Activated naive CD4-positive, alpha-beta T cell treated with anti-CD3 and anti-CD28 coated beads, Interleukin-2, amount 50 U/mL, for 24 hours (primary cell): ENCODE data around the gene TNC.

Source experiments
- H3K27ac Mint-ChIP-seq: one replicate; pipeline ENCODE4 v1.8.0; 2021; ENCODE audit warnings: mild to moderate bottlenecking, mixed read lengths
- H3K27me3 Mint-ChIP-seq: one replicate; pipeline ENCODE4 v1.8.0; 2021; ENCODE audit warnings: mixed read lengths
- H3K36me3 Mint-ChIP-seq: one replicate; pipeline ENCODE4 v1.8.0; 2021; ENCODE audit warnings: mixed read lengths
- H3K4me1 Mint-ChIP-seq: one replicate; pipeline ENCODE4 v1.8.0; 2021; ENCODE audit warnings: mixed read lengths
- H3K4me3 Mint-ChIP-seq: one replicate; pipeline ENCODE4 v1.8.0; 2021; ENCODE audit warnings: mild to moderate bottlenecking, mixed read lengths
- H3K9me3 Mint-ChIP-seq: one replicate; pipeline ENCODE4 v1.8.0; 2021; ENCODE audit warnings: mixed read lengths

The TNC gene

DNA sequence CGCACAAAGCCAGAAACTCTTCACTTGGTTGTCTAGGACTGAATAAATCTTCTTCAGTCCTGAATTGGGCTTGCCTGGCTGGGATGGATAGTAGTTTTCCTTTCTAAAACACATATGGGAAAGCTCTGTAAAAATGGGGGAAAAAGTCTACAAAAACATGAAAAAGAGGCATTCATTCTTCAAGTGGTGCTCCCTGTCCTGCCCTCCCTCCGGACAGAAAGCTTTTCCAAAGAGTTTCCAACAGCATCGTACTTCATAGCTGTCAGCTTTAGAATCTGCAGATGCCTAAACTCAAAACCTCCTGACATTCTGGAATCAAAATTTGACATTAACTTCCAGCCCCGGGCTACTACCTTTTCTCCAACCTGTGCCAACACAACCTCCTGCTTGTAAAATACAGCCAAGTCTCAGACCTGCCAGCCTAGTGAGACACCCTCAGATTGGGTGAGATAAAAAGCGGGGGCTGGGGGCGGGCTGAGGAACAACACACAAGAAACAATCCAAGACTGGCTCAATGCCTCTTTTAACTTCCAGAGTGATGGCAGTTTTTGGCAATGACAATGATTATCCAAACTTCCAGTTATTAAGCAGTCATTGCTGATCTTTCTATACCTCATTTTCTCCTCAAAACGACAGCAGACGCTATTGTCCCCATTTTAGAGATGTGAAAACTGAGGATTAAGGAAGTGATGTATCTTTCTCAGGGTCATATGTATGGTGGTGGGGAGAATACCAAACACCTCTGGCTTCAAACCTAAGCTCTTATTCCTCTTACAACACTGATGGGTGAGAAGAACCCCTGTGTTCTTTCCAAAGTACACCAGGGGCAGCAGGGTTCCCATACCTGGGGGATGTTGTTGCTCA, 1.3 kb downstream of the TNC start:
- peaks cover 4% of the 10 kb centered on the region for H3K4me1 Mint-ChIP-seq
- H3K27ac Mint-ChIP-seq, result no peak overlapping the region
- no peak overlapping the region for H3K4me3 Mint-ChIP-seq
- no peaks in the 10 kb centered on the region for H3K9me3 Mint-ChIP-seq
- H3K36me3 Mint-ChIP-seq, result no peaks in the 10 kb centered on the region
- peaks cover 54% of the 10 kb centered on the region for H3K27me3 Mint-ChIP-seq

GRCh38 chr9:115115924-115116323, 2.0 kb downstream of the TNC start:
- Mint-ChIP-seq H3K4me1 (peaks cover 4% of the 10 kb centered on the region), H3K27me3 (peaks cover 49% of the 10 kb centered on the region), H3K36me3 (no peaks in the 10 kb centered on the region), H3K9me3 (no peaks in the 10 kb centered on the region), H3K27ac (no peak overlapping the region), H3K4me3 (no peak overlapping the region)

GRCh38 chr9:115115117-115115880, 2.7 kb downstream of the TNC start:
- H3K36me3 Mint-ChIP-seq, result no peaks in the 10 kb centered on the region
- no peaks in the 10 kb centered on the region for H3K9me3 Mint-ChIP-seq
- peaks cover 4% of the 10 kb centered on the region for H3K4me1 Mint-ChIP-seq
- H3K27ac Mint-ChIP-seq, result no peak overlapping the region
- no peak overlapping the region for H3K4me3 Mint-ChIP-seq
- peaks cover 44% of the 10 kb centered on the region for H3K27me3 Mint-ChIP-seq

DNA sequence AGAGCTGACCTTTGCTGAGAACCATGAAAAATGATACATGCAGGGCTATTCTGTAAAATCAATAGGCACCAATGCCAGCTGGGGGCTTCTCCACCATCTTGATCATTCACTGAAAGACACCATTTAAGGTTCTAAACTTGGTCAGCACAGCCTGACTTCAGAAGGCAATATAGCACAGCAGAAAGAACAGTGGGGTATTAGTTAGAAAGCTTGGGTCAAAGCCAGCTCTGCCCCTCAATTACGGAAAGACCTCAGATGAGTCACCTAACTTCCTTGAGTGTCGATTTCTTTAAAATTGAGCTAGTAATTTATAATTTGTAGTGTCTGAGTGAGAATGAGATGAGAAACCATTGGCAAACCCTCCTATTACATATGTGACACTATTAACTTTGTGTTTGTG, 3.4 kb downstream of the TNC start:
- Mint-ChIP-seq H3K27me3 (peaks cover 40% of the 10 kb centered on the region), H3K4me1 (peaks cover 4% of the 10 kb centered on the region)

DNA sequence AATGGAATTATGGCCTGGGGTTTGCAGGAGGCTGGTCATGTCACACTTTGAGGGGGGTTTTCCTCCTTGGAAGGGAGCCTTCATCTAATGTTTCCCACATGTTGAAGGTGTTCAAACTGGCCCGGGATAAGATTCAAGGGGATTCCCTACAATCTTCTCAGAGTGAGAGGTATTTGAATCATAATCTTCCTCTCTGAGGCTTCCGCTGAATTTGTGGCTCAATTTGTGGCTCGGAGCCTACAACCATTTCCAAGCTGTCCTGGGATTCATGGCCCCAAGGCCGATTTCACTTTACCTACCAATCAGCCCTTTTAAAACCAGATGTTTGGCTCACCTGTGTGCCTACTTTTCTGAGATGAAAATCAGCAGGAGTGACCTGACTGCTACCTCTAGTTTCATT, 3.9 kb downstream of the TNC start:
- Mint-ChIP-seq H3K27ac (no peak overlapping the region), H3K4me1 (peaks cover 4% of the 10 kb centered on the region), H3K4me3 (no peak overlapping the region), H3K9me3 (no peaks in the 10 kb centered on the region), H3K36me3 (no peaks in the 10 kb centered on the region), H3K27me3 (peaks cover 36% of the 10 kb centered on the region)

More for the DNA sequence above, 3.4 kb downstream of the TNC start:
- Mint-ChIP-seq H3K36me3 (no peaks in the 10 kb centered on the region), H3K9me3 (no peaks in the 10 kb centered on the region), H3K27ac (no peak overlapping the region), H3K4me3 (no peak overlapping the region)

DNA sequence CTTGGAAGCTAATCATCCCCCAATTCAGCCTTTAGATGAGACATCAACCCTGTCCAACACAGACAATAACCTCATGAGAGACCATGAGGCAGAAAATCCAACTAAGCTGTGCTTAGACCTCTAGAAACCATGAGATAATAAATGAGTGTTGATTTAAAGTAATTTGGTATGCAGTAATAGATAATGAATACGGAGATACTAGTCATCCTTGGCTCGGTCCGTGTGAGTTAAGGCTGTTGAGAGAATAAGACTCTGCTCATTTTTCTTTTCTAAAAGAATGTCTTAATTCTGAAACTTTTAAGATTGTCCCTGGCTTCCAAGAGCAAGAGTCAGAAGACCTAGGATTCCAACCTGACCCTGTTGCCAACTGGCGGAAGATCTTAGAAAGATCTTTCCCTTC, 6.1 kb downstream of the TNC start:
- Mint-ChIP-seq H3K4me3 (no peak overlapping the region), H3K27me3 (peaks cover 23% of the 10 kb centered on the region), H3K27ac (no peak overlapping the region), H3K9me3 (no peaks in the 10 kb centered on the region), H3K4me1 (peaks cover under 1% of the 10 kb centered on the region), H3K36me3 (no peaks in the 10 kb centered on the region)

- H3K9me3 Mint-ChIP-seq, result no peaks in the 10 kb centered on the region
- H3K4me3 Mint-ChIP-seq, result no peak overlapping the region
Measured at GRCh38 chr9:115109486-115109885, 8.5 kb downstream of the TNC start.

GRCh38 chr9:115107701-115108100, 10.3 kb downstream of the TNC start:
- Mint-ChIP-seq H3K4me1 (peaks cover 6% of the 10 kb centered on the region), H3K36me3 (no peaks in the 10 kb centered on the region), H3K4me3 (no peak overlapping the region), H3K27me3 (peaks cover 13% of the 10 kb centered on the region), H3K27ac (no peak overlapping the region), H3K9me3 (no peaks in the 10 kb centered on the region)

More at GRCh38 chr9:115109486-115109885, 8.5 kb downstream of the TNC start:
- H3K27ac Mint-ChIP-seq, result no peak overlapping the region
- H3K36me3 Mint-ChIP-seq, result no peaks in the 10 kb centered on the region
- peaks cover 19% of the 10 kb centered on the region for H3K27me3 Mint-ChIP-seq
- peaks cover 6% of the 10 kb centered on the region for H3K4me1 Mint-ChIP-seq

DNA sequence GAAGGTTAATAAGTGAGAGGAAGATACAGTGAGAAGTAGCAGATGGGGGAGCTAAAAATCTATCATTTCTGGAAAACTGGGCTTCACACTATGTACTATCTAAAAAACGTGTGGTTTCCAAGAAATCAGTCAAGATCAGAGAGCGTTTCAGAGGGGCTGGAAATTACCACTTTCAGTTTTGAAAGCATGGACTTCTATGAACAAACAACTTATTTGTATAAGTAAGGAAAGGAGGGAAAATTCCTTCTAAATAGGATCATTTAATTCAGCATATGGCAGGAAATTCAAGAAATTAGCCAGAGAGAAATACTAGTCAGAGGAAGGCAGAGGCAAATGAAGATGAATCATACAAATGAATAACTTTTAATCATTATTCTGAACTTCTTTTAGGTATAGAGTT, 11.3 kb downstream of the TNC start:
- Mint-ChIP-seq H3K36me3 (no peaks in the 10 kb centered on the region), H3K4me1 (peaks cover 6% of the 10 kb centered on the region), H3K27me3 (peaks cover 9% of the 10 kb centered on the region), H3K9me3 (no peaks in the 10 kb centered on the region), H3K27ac (no peak overlapping the region), H3K4me3 (no peak overlapping the region)

DNA sequence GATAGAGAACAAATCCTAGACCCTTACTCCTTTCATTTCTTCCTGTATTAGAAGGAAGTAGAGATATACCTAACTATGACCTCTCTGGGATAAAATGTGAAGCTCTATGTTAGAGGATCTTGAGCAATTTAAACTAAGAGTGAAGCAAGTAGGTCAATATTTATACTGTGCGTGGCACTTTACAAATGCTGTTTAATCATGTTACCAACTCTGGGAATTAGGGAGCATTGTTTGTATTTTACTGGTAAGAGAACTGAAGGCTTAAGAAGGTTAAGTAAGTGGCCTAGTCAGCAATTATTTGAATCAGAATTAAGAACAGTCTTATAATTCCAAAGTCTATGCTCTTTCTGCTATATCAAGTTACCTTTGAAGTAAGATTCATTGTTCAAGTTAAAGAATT, 12.0 kb downstream of the TNC start:
- no peaks in the 10 kb centered on the region for H3K36me3 Mint-ChIP-seq
- no peak overlapping the region for H3K27ac Mint-ChIP-seq
- peaks cover 8% of the 10 kb centered on the region for H3K27me3 Mint-ChIP-seq
- no peaks in the 10 kb centered on the region for H3K9me3 Mint-ChIP-seq
- no peak overlapping the region for H3K4me3 Mint-ChIP-seq
- H3K4me1 Mint-ChIP-seq, result peaks cover 6% of the 10 kb centered on the region

GRCh38 chr9:115104908-115105307, 13.0 kb downstream of the TNC start:
- H3K9me3 Mint-ChIP-seq, result no peaks in the 10 kb centered on the region
- peaks cover 8% of the 10 kb centered on the region for H3K27me3 Mint-ChIP-seq
- H3K4me3 Mint-ChIP-seq, result no peak overlapping the region
- peaks cover 6% of the 10 kb centered on the region for H3K4me1 Mint-ChIP-seq
- no peaks in the 10 kb centered on the region for H3K36me3 Mint-ChIP-seq
- no peak overlapping the region for H3K27ac Mint-ChIP-seq

- H3K27me3 Mint-ChIP-seq, result peaks cover 8% of the 10 kb centered on the region
- H3K27ac Mint-ChIP-seq, result no peak overlapping the region
- no peaks in the 10 kb centered on the region for H3K36me3 Mint-ChIP-seq
- H3K9me3 Mint-ChIP-seq, result no peaks in the 10 kb centered on the region
- H3K4me3 Mint-ChIP-seq, result no peak overlapping the region
- peaks cover 6% of the 10 kb centered on the region for H3K4me1 Mint-ChIP-seq
Measured at GRCh38 chr9:115103746-115104477, 14.0 kb downstream of the TNC start.

DNA sequence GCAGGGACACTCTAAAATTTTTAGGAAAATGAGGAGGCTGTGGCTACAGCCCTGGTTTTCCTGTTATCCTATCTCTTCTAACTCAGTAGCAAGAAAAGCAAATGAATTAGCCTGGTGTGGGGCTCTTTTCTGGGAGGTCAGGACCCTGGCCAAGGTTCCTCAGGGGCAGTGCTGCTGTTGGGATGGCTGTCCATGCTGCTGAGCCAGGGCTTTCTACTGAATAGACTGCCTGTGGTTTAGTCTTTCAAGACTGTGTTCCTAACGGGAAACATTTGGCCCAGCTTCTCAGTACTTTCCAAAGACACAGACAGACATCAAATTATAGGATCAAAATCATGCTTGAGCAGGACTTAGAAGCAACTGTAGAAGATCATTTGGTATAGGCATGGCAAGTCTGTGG, 18.1 kb downstream of the TNC start:
- Mint-ChIP-seq H3K27ac (no peak overlapping the region), H3K27me3 (peaks cover 4% of the 10 kb centered on the region)

GRCh38 chr9:115098226-115098965, 19.6 kb downstream of the TNC start:
- Mint-ChIP-seq H3K4me1 (no peaks in the 10 kb centered on the region), H3K4me3 (no peak overlapping the region), H3K9me3 (peaks cover 6% of the 10 kb centered on the region), H3K36me3 (no peaks in the 10 kb centered on the region), H3K27ac (no peak overlapping the region), H3K27me3 (peaks cover 6% of the 10 kb centered on the region)

More for the DNA sequence above, 18.1 kb downstream of the TNC start:
- Mint-ChIP-seq H3K36me3 (no peaks in the 10 kb centered on the region), H3K9me3 (peaks cover 6% of the 10 kb centered on the region), H3K4me3 (no peak overlapping the region), H3K4me1 (no peaks in the 10 kb centered on the region)

DNA sequence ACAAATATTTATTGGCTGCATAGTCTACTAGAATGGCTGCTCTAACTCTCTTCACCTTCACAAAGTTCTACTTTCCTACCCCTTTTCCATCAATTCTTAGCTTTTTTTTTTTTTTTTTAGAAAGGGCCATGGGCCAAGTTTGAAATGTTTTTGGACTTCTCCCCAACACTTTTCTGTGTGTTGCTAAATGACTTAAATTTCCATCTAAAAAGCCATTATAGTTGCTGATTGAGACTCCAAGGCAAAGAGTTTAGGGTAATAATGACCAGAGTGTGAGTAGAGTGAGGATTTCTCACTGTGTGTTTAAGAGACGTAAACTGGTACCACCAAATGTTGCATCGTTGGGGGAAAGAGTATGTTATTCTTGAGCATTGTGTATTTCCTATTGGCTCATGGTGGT, 24.4 kb downstream of the TNC start:
- no peaks in the 10 kb centered on the region for H3K36me3 Mint-ChIP-seq
- H3K27me3 Mint-ChIP-seq, result peaks cover 5% of the 10 kb centered on the region
- H3K4me3 Mint-ChIP-seq, result no peak overlapping the region
- H3K27ac Mint-ChIP-seq, result no peak overlapping the region
- no peaks in the 10 kb centered on the region for H3K4me1 Mint-ChIP-seq
- peaks cover 6% of the 10 kb centered on the region for H3K9me3 Mint-ChIP-seq
